ENCODE results near the gene BACH2. TPM values are rescaled to one million over a fixed set of nuclear protein-coding genes. Genes with fewer than 3 reads are reported as not detected.

BACH2 gene
- total and polyA plus RNA-seq, 10 of the 15 experiments (the other 5 are each of a cell fraction or from before 2014, with no cell fraction given), result 0.03 to 0.28 (median 0.04) TPM; not detected in 3

GRCh38 chr6:90216072-90216977 is 80.3 kb downstream of the BACH2 start:
- no peaks in the 10 kb centered on the region; the same call in none of the 2 replicates for H3K4me1 ChIP-seq (ENCODE audit: control insufficient read depth, insufficient read depth, low read length)
- FAIRE-seq (no peak), DNase-seq (ENCODE audit: low read depth, low spot score) (no peak), ATAC-seq (0 out of 3 replicates have a peak, but pooled peaks have one; percentile 23)
- no peak for TF ChIP-seq NBN (IDR thresholded peaks at IDR 0.05)
- TF ChIP-seq SPI1 (IDR thresholded peaks at IDR 0.05; ENCODE audit: borderline replicate concordance, insufficient read depth, low read depth, low read length), result peak; percentile 37; the same call in 1 of the 2 replicates
- no peak for TF ChIP-seq GATAD2B (conservative IDR thresholded peaks at IDR 0.05; ENCODE audit: low read depth)
- no peak for TF ChIP-seq SRF (IDR thresholded peaks at IDR 0.05; ENCODE audit: low read depth in 2 of 2, low read length in 2 of 2)
- no TSS peak for BruUV-seq (replicated peaks)
- H3K27me3 ChIP-seq (replicated peaks in 1 of 2; ENCODE audit: control insufficient read depth in 2 of 2, insufficient read depth in 2 of 2, low read length in 1 of 2), result no peaks in the 10 kb centered on the region; a peak in 1 of 4 replicates
- in situ Hi-C loops (cut with MboI) (no loop called here), intact Hi-C loops (cut with micrococcal nuclease; ENCODE audit: unreplicated experiment) (no loop called here)
- no peak overlapping the region for H3K27ac ChIP-seq (ENCODE audit: control insufficient read depth, insufficient read depth)
- no peaks in the 10 kb centered on the region for H3K36me3 ChIP-seq (ENCODE audit: control insufficient read depth in 2 of 2, insufficient read depth in 2 of 2, low read length in 1 of 2)
- ChIA-PET SMC1A (ENCODE audit: uncharacterized antibody, unreplicated experiment) (interaction anchor here (1.6 kb wide), 1 partner anchor 12 kb away, joined by 4 read pairs; no protein-coding TSS in a partner anchor), CTCF (interaction anchor here (0.5 to 1.3 kb wide), 3 partner anchors 69 to 276 kb away, joined by 3 to 4 read pairs (median 3); no protein-coding TSS in a partner anchor), POLR2A (interaction anchor here (1.0 kb wide), 1 partner anchor 30 kb away, joined by 3 read pairs; no protein-coding TSS in a partner anchor), RAD21 (ENCODE audit: unreplicated experiment) (no interaction called here)
- H2AFZ ChIP-seq (ENCODE audit: control insufficient read depth, low read depth, low read length), result no peak overlapping the region
- no peak overlapping the region for H3K9ac ChIP-seq (ENCODE audit: control insufficient read depth, insufficient read depth, low read length)
- no peak overlapping the region for H3K4me3 ChIP-seq
- no peaks in the 10 kb centered on the region for H3K79me2 ChIP-seq (ENCODE audit: control insufficient read depth, insufficient read depth, low read length)
- H3K9me3 ChIP-seq (replicated peaks; ENCODE audit: control insufficient read depth, insufficient read depth, low read length), result no peaks in the 10 kb centered on the region
- H3K4me2 ChIP-seq (ENCODE audit: control insufficient read depth, insufficient read depth), result no peak overlapping the region
- WGBS (ENCODE audit: insufficient coverage, insufficient replicate concordance, low lambda C conversion rate, missing lambda C conversion rate), result 17% methylated on average over 14 of the region's 14 CpGs
- no peaks in the 10 kb centered on the region for H4K20me1 ChIP-seq (ENCODE audit: control insufficient read depth, insufficient read depth)

GRCh38 chr6:90214966-90215365 is 81.7 kb downstream of the BACH2 start:
- intact Hi-C loops (cut with micrococcal nuclease; ENCODE audit: unreplicated experiment) (no loop called here), in situ Hi-C loops (cut with MboI) (no loop called here)
- CTCF ChIA-PET, result interaction anchor here (1.1 to 1.6 kb wide), 2 partner anchors 178 to 264 kb away, joined by 3 to 4 read pairs; no protein-coding TSS in a partner anchor
- RAD21 ChIA-PET (ENCODE audit: unreplicated experiment), result no interaction called here
- BruUV-seq (replicated peaks), result no TSS peak
- 16% methylated on average over 1 of the region's 1 CpG for WGBS (ENCODE audit: insufficient coverage, insufficient replicate concordance, low lambda C conversion rate, missing lambda C conversion rate)
- no peak overlapping the region for H3K4me3 ChIP-seq
- SMC1A ChIA-PET (ENCODE audit: uncharacterized antibody, unreplicated experiment), result no interaction called here
- ATAC-seq (no peak), FAIRE-seq (no peak), DNase-seq (ENCODE audit: low read depth, low spot score) (no peak)
- H3K79me2 ChIP-seq (ENCODE audit: control insufficient read depth, insufficient read depth, low read length), result no peaks in the 10 kb centered on the region
- H4K20me1 ChIP-seq (ENCODE audit: control insufficient read depth, insufficient read depth), result no peaks in the 10 kb centered on the region
- no peak overlapping the region for H3K4me2 ChIP-seq (ENCODE audit: control insufficient read depth, insufficient read depth)
- H3K27me3 ChIP-seq (replicated peaks in 1 of 2; ENCODE audit: control insufficient read depth in 2 of 2, insufficient read depth in 2 of 2, low read length in 1 of 2), result no peaks in the 10 kb centered on the region; a peak in 1 of 4 replicates
- H3K36me3 ChIP-seq (ENCODE audit: control insufficient read depth in 2 of 2, insufficient read depth in 2 of 2, low read length in 1 of 2), result no peaks in the 10 kb centered on the region
- H2AFZ ChIP-seq (ENCODE audit: control insufficient read depth, low read depth, low read length), result no peak overlapping the region
- no peak overlapping the region for H3K27ac ChIP-seq (ENCODE audit: control insufficient read depth, insufficient read depth)
- POLR2A ChIA-PET, result no interaction called here
- H3K9me3 ChIP-seq (replicated peaks; ENCODE audit: control insufficient read depth, insufficient read depth, low read length), result no peaks in the 10 kb centered on the region
- no peak overlapping the region for H3K9ac ChIP-seq (ENCODE audit: control insufficient read depth, insufficient read depth, low read length)
- H3K4me1 ChIP-seq (ENCODE audit: control insufficient read depth, insufficient read depth, low read length), result no peaks in the 10 kb centered on the region; the same call in none of the 2 replicates
- TF ChIP-seq TARDBP (IDR thresholded peaks at IDR 0.05; ENCODE audit: borderline replicate concordance), result no peak
- TF ChIP-seq ZNF622 (IDR thresholded peaks at IDR 0.05), result no peak
- no peak for TF ChIP-seq E2F4 (IDR thresholded peaks at IDR 0.05; ENCODE audit: low read depth, low read length)
- no peak for TF ChIP-seq YY1 (IDR thresholded peaks at IDR 0.05; ENCODE audit: low read depth, low read length)
- no peak for TF ChIP-seq REST (IDR thresholded peaks at IDR 0.05; ENCODE audit: low read depth, low read length)
- no peak for TF ChIP-seq MTA2 (IDR thresholded peaks at IDR 0.05; ENCODE audit: low read depth)
- TF ChIP-seq SMC3 (IDR thresholded peaks at IDR 0.05; ENCODE audit: borderline replicate concordance, low read length), result no peak
